HPDE6-E6E7 (cell line): ENCODE measurements around the gene TLR9.
A peak's percentile ranks its signal among the peaks of the same experiment; 100 is the strongest.

Experiments
- DNase-seq: peaks from one replicate; pipeline ENCODE4 v3.0.0; 2011; ENCODE audit warnings: missing footprints; ENCODE audit errors: extremely low spot score

TLR9 gene

DNA sequence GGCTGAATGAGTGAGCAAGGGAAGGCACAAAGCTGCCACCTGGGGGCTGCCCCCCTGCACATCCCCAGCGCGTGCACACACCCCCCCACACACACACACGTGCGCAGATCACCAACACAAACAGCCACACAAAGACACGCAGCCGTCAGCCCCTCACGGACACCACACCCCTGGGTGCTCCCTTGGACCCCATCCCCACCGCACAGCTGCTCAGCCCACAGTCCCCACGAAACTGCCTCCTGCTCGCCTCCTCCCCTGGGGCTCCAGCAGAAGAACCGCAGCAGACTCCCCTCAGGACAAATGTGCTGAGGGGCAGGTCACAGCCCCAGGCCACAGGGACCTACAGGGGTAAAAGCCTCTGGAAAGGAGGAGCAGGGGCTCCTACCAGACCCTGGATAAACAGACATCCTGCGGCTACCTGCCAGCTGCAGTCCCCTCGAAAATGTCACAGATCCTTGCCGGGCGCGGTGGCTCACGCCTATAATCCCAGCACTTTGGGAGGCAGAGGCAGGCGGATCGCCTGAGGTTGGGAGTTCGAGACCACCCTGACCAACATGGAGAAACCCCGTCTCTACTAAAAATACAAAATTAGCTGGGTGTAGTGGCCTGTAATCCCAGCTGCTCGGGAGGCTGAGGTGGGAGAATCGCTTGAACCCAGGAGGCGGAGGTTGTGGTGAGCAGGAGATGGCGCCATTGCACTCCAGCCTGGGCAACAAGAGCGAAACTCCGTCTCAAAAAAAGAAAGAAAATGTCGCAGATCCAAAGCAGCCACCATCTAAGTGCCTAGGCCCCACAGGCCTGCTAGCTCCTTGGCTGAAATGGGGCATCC, 7.0 kb upstream of the TLR9 start:
- DNase-seq: no peak

- DNase-seq: no peak
Measured at GRCh38 chr3:52231502-52232278, 6.2 kb upstream of the TLR9 start.

DNA sequence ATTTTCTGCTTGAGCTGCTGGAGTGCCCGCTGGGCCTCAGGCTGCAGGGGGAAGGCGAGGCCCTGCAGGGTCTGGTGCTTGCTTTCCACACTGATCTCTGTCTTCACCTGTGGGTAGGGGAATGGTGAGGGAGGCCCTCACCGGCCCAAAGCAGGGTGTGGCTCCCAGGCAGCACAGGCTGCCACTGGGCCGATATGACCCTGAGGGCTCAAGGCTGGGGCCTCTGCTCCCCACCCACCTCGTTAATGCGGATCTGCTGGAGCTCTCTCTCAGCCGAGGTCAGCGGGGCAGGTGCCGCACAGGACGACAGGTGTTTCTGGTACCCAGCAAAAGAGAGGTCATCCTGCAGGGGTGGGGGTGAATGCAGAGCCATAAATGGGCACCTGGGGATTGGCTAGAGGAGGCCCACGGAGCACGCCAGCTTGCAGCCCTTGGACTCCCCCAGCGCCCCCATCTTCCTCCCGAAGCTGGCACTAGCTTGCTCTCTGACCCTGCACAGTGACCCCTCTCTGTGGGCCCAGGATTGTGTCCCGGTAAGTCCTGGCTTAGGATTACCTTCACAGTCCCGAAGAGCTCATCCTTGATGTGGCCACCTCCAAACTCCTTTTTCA, 5.5 kb upstream of the TLR9 start:
- no peak for DNase-seq

GRCh38 chr3:52230461-52230860, 5.0 kb upstream of the TLR9 start:
- no peak for DNase-seq

DNA sequence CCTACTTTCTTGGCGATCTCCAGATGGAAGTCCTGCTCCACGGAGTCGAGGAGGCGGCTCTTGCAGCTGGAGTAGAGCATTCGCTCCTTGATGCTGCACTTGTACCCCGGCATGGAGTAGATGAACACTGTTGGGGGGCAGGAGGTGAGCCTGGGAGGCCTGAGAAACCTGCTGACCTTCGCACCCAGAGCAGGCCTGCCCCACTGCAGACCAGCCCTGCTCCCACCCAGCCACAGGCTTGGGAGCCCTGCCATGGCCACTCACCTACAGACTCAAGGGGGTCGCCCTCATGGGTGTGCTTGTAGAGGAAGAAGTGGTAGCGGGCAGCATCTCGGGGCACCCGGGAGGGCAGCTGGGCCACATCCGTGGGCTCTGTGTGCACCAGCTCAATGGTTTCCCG, 4.2 kb upstream of the TLR9 start:
- DNase-seq: no peak

DNA sequence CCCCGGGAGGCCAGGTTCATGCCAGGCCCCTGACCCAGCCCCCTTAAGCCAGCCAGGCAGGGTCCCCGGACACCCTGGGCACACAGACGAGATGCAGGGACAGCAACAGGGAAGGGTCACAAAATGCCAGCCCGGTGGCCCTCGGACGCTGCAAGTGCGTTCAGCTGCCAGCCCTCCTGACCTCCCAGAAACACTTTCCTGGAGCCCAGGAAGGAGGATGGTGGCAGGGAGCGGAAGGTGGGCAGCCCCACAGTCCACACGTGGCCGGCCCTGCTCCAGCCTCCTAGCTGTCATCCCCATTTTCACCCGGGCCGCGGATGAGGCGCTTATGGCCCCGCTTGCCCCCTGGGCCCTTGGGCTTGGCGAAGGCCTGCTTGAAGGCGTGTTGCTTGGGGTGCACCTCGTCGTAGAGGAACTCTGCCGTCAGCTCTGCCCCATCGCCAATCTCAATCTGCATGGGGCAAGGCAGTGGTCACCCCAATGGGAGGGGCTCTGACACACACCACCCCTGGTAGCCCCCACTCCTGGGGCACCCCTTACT, 3.4 kb upstream of the TLR9 start:
- no peak for DNase-seq

- DNase-seq: no peak
Measured at GRCh38 chr3:52228266-52228665, 2.8 kb upstream of the TLR9 start.

DNA sequence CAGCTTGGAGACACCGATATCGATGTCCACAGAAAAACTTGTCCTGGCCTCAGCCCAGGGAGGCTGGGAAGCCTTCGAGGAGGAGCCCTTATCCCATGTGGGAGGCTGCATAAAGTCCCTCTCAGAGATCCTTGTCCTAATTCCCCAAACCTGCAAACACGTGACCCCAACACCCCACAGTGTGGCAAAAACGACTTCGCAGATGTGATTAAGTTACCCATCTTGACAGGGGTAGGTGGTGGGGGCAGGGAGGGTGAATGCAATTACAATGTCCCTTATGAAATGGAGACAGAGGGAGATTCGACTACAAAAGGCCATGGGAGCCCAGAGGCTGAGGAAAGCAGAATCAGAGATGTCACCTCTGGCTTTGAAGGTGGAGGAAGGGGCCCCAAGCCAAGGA, 2.3 kb upstream of the TLR9 start:
- DNase-seq: no peak

- DNase-seq: no peak
Measured at GRCh38 chr3:52227117-52227516, 1.7 kb upstream of the TLR9 start.

DNA sequence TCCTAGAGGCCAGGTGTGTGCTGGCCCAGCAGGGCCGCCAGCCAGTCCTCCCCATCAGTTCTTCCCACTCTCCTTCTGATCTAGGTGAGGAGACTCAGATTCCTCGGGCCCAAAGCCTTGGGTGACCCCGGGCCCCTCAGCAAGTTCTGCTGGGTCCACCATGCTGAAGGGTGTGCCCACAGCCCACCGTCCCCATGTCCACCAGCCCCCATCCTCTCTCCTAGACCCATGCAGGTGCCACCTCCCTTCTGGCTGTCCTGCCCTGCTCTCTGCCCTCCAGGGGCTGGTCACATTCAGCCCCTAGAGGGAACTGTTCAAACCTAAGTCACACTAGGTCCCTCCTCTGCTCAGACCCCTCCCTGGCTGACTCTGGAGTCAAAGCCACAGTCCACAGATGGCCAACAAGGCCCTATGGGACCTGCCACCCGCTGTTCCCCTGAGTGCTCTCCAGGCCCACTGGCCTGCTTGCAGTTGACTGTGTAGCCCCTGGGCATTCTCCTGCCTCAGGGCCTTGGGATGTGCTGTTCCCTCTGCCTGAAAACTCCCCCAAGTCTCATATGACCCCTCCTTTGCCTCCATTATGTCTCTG, 878 bp upstream of the TLR9 start:
- no peak for DNase-seq

DNA sequence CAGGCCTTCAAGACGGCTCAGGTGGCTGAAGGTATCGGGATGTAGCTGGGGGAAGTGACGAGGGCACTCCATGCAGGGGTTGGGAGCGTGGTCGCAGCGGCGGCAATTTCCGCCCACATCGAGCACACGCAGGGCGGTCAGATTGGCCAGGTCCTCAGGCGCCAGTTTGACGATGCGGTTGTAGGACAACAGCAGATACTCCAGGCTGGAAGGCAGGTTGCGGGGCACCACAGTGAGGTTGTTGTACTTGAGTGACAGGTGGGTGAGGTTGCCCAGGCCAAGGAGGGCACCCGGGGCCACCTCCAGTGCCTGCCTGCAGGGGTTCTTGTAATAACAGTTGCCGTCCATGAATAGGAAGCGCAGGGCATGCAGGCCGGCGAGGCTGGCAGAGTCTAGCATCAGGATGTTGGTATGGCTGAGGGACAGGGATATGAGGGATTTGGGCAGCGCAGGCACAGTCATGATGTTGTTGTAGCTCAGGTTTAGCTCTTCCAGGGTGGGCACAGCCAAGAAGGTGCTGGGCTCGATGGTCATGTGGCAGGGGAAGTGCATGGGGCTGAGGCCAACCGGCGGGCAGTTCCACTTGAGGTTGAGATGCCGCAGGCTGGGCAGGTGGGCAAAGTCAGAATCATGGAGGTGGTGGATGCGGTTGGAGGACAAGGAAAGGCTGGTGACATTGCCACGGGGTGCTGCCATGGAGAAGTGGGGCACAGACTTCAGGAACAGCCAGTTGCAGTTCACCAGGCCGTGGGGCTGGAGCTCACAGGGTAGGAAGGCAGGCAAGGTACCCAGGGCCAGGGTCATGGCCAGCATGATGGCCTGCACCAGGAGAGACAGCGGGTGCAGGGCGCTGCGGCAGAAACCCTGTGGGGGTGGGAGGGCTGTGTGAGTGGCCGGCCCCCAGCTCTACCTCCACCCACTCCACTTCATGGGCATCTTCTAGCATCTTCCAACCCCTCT, 1.7 kb downstream of the TLR9 start:
- DNase-seq: no peak

GRCh38 chr3:52222319-52223221, 2.9 kb downstream of the TLR9 start:
- no peak for DNase-seq

GRCh38 chr3:52221563-52222318, 3.7 kb downstream of the TLR9 start:
- DNase-seq: no peak

GRCh38 chr3:52221141-52221562, 4.3 kb downstream of the TLR9 start:
- no peak for DNase-seq

DNA sequence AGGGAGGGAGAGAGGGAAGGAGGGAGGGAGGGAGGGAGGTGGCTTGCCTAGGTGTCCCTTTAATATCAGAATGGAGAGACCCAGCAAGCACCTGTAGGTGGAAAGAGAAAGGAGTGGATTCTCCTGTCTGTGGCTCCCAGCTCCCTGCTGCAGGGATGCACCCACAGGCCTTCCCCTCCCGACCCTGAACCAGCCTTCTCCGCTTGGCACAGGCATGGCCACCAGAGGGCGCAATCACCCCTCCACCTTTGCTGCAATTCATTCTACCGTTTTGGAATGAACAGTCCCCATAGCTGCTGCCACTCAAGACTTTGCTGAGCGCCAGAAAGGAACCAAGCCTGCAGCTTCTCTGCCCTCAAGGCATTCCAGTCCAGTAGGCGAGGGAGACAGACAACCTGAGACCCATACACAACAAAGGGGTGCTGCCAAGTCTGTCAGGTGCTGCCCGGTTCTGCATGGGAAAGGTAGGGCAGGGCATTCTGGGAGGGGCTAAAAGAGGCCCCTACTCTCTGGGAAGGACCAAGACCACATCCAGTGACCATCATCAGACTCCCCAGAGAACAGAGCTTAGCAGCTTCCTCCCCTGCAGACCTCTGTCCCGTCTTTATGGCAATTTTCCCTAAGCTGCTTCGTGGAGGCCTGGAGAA, 4.9 kb downstream of the TLR9 start:
- peak; percentile 32 for DNase-seq

DNA sequence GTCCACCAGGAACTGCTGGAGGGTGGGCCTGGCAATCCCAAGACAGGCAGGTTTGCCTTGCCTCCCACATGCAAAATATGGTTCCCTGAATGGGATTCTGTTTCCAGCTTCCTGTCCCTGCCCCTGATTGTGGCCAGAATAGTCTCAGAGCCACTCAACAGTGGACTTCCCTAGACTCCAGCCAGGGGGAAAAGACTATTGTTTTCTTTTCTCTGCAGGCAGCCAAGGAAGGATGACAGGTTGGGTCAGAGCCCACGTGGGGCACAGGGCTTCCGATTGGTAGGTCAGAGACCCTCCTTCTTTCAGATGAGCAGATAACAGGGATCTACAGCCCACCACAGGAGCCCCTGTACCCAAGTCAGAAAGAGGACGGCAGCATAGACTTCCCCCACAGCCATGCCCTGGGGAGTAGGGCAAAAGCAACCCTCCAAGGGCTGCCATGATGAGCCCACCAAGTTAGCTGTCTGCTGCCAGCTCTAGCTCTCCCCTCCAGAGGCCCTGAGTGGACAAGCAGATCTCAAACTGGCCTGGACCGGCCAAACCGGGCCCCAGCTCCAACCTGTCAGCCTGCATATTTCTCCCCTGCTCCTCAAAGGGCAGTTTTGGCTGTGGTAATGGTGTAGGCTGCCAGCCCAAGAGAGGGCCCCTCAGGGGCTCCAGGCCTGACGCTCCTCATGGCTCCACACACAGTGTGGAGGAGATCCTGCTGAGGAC, 6.4 kb downstream of the TLR9 start:
- DNase-seq: no peak

DNA sequence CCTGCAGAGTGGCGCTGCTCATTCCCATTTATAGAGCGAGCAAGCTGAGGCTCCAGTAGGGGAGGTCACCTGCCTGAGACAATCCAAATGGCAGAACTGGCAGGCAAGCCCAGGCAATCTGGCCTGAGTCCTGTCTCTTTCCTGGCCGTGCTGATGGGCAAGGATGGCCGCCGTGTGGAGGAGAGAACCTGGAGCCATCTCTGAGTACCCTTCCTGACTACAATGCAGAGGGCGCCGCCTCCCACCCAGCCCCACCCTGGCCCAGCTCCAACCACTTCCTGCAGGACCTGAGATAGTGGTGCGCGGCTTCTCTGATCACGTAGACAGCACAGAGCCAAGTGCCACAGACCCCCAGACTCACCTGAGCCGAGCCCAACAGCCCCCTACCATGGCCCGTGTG, 7.0 kb downstream of the TLR9 start:
- DNase-seq: no peak

- DNase-seq: no peak
Measured at GRCh38 chr3:52218026-52218425, 7.4 kb downstream of the TLR9 start.
